WTC11 (cell line): Measurements from ENCODE around the gene CALCB. TPM values are rescaled to one million over a fixed set of nuclear protein-coding genes. Genes with fewer than 3 reads are reported as not detected.

ENCODE experiments used
- ATAC-seq: fragments of 200-7000 bp; cut with Tn5 transposase; 2 replicates; pipeline ENCODE4 v1.10.0; 2021; ENCODE audit warnings: mild to moderate bottlenecking, moderate library complexity
- CTCF ChIA-PET: fragments of 300-600 bp; sonication (Branson Sonifier 250); formaldehyde crosslinking; loops from one replicate; lab custom pipeline; 2021; ENCODE audit warnings: antibody characterized with exemption; lab: Charles Lee
- POLR2A ChIA-PET: fragments of 350-600 bp; sonication (Branson Sonifier 250); formaldehyde crosslinking; loops from one replicate; lab custom pipeline; 2021; ENCODE audit warnings: antibody characterized with exemption; lab: Charles Lee
- DNase-seq: peaks from one replicate; pipeline ENCODE4 v3.0.0; 2021; ENCODE audit warnings: low spot score
- H3K27ac Mint-ChIP-seq: 2 replicates; pipeline ENCODE4 v1.8.0; 2021; ENCODE audit warnings: mixed read lengths
- H3K27me3 Mint-ChIP-seq: 2 replicates; pipeline ENCODE4 v1.8.0; 2021; ENCODE audit warnings: low read depth, mild to moderate bottlenecking, moderate library complexity, mixed read lengths
- H3K36me3 Mint-ChIP-seq: 2 replicates; pipeline ENCODE4 v1.8.0; 2021; ENCODE audit warnings: mixed read lengths
- H3K4me1 Mint-ChIP-seq: 2 replicates; pipeline ENCODE4 v1.8.0; 2022; ENCODE audit warnings: mixed read lengths
- H3K4me3 Mint-ChIP-seq: 2 replicates; pipeline ENCODE4 v1.8.0; 2021; ENCODE audit warnings: mild to moderate bottlenecking, moderate library complexity, mixed read lengths
- H3K9me3 Mint-ChIP-seq: 2 replicates; pipeline ENCODE4 v1.8.0; 2021; ENCODE audit warnings: mixed read lengths
- GTF2I ChIP-seq: fragments of 250-450 bp; sonication (Bioruptor Pico); conservative IDR thresholded peaks from 2 replicates; pipeline ENCODE4 v1.4.0; 2021; ENCODE audit warnings: mild to moderate bottlenecking
- HMGA2 ChIP-seq: fragments of 250-450 bp; sonication (Bioruptor Pico); IDR thresholded peaks from 2 replicates; pipeline ENCODE4 v1.4.0; 2021; ENCODE audit warnings: mild to moderate bottlenecking, moderate library complexity
- MLX ChIP-seq: sonication (generic); formaldehyde crosslinking; IDR thresholded peaks from 2 replicates; pipeline ENCODE4 v1.8.1; 2023; ENCODE audit warnings: mild to moderate bottlenecking, missing genetic modification reagents, moderate library complexity
- NFYB ChIP-seq: sonication (generic); formaldehyde crosslinking; conservative IDR thresholded peaks from 2 replicates; pipeline ENCODE4 v1.8.0; 2022; ENCODE audit warnings: low read depth, missing genetic modification reagents
- RELA ChIP-seq: sonication (generic); formaldehyde crosslinking; IDR thresholded peaks from 2 replicates; pipeline ENCODE4 v1.8.1; 2022; ENCODE audit warnings: missing genetic modification reagents, mild to moderate bottlenecking, borderline replicate concordance
- SOX15 ChIP-seq: fragments of 250-450 bp; sonication (Bioruptor Pico); IDR thresholded peaks from 2 replicates; pipeline ENCODE4 v1.9.0; 2021; ENCODE audit warnings: mild to moderate bottlenecking
- SP1 ChIP-seq: sonication (generic); formaldehyde crosslinking; conservative IDR thresholded peaks from 2 replicates; pipeline ENCODE4 v1.8.1; 2022; ENCODE audit warnings: missing genetic modification reagents
- ZBTB21 ChIP-seq: sonication (generic); formaldehyde crosslinking; IDR thresholded peaks from 2 replicates; pipeline ENCODE4 v1.8.1; 2023; ENCODE audit warnings: mild to moderate bottlenecking, missing genetic modification reagents, borderline replicate concordance
- ZNF232 ChIP-seq: sonication (generic); formaldehyde crosslinking; IDR thresholded peaks from 2 replicates; pipeline ENCODE4 v1.8.0; 2022; ENCODE audit warnings: mild to moderate bottlenecking, missing genetic modification reagents
- ZNF425 ChIP-seq: fragments of 250-450 bp; sonication (Bioruptor Pico); conservative IDR thresholded peaks from 2 replicates; pipeline ENCODE4 v1.9.0; 2021; ENCODE audit warnings: mild to moderate bottlenecking
- ZNF532 ChIP-seq: fragments of 250-450 bp; sonication (Bioruptor Pico); IDR thresholded peaks from 2 replicates; pipeline ENCODE4 v1.9.0; 2021; ENCODE audit warnings: mild to moderate bottlenecking, borderline replicate concordance
- total RNA-seq: library from RNA; stranded (reverse); gene quantifications from 3 replicates; pipeline ENCODE4 v1.2.3, GENCODE V29; 2021
- TF ChIP-seq, protein P1 (sequence below): sonication (generic); formaldehyde crosslinking; conservative IDR thresholded peaks from 2 replicates; pipeline ENCODE4 v1.8.1; 2023; ENCODE audit warnings: mild to moderate bottlenecking, low read depth, missing genetic modification reagents, moderate library complexity
- TF ChIP-seq, protein P2 (sequence below): fragments of 250-450 bp; sonication (Bioruptor Pico); IDR thresholded peaks from 2 replicates; pipeline ENCODE4 v1.9.0; 2021; ENCODE audit warnings: moderate library complexity, mild to moderate bottlenecking, inconsistent platforms, borderline replicate concordance

The CALCB gene
- total RNA-seq, 1 experiment from 2014 or later, result 3.2 TPM

DNA sequence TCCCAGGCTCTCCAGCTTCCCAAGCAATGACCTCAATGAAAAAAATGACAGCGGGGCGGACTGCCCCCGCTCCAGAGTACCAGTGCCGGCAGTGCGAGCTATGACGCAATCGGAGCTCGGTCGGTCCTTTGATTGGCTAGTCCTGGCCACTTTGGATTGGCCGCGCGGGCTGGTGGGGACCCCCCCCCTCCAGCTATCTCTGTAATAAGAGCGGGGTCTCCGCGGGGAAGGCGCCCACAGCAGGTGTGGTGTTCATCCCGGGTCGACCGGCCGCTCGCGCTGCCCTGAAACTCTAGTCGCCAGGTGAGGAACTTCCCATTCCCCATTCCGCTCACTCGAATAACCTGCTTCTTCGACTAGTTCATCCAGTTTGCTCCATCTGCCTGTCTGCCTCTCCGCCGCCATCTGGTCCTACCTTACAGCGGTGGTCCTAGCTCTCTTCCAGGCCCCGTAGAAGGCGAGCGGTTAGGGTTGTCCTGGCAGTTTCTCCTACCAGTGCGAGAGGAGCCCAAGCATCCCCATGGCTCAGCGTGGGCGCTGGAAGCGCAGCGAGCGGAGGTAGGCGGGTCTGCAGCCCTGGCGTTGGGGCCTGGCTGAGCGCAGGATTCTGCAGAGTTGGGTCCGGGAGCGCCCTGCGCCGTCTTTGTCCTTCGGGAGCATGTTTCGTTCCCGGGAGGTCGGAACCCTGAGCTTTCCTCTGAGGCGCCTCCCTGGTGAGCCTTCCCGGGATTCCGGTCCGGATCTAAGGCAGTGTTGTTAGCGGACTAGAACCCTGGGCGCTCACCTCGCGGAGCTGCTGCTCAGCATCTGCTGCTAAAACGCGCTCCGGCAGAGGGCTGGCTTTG is at the start of gene CALCB (continued):
- TF ChIP-seq, protein P1, sequence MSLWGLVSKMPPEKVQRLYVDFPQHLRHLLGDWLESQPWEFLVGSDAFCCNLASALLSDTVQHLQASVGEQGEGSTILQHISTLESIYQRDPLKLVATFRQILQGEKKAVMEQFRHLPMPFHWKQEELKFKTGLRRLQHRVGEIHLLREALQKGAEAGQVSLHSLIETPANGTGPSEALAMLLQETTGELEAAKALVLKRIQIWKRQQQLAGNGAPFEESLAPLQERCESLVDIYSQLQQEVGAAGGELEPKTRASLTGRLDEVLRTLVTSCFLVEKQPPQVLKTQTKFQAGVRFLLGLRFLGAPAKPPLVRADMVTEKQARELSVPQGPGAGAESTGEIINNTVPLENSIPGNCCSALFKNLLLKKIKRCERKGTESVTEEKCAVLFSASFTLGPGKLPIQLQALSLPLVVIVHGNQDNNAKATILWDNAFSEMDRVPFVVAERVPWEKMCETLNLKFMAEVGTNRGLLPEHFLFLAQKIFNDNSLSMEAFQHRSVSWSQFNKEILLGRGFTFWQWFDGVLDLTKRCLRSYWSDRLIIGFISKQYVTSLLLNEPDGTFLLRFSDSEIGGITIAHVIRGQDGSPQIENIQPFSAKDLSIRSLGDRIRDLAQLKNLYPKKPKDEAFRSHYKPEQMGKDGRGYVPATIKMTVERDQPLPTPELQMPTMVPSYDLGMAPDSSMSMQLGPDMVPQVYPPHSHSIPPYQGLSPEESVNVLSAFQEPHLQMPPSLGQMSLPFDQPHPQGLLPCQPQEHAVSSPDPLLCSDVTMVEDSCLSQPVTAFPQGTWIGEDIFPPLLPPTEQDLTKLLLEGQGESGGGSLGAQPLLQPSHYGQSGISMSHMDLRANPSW, result no peak
- no peak for TF ChIP-seq SP1 (CRISPR knock-in tag)
- no peak for TF ChIP-seq ZNF425
- no peak for TF ChIP-seq HMGA2 (CRISPR knock-in tag)
- no peak for TF ChIP-seq RELA (CRISPR knock-in tag)
- no peak for TF ChIP-seq SOX15 (CRISPR knock-in tag)

DNA sequence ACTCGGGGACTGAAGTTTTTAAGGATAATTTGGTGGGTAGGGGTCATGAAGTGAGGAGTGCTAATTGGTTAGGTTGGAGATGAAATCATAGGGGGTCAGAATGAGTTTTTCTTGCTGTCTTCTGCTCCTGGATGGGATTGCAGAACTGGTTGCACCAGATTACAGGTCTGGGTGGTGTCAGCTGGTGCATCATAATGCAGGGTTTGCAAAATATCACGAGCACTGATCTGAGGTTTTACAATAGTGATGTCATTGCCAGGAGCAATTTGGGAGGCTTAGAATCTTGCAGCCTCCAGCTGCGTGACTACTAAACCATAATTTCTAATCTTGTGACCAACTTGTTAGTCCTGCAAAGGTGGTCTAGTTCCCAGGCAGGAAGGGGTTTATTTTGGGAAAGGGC is 46.4 kb upstream of the CALCB start:
- no peak overlapping the region for H3K4me3 Mint-ChIP-seq
- POLR2A ChIA-PET, result no interaction called here
- ATAC-seq, result no peak

More for the DNA sequence above, 46.4 kb upstream of the CALCB start:
- Mint-ChIP-seq H3K36me3 (peaks cover 12% of the 10 kb centered on the region), H3K4me1 (peaks cover 14% of the 10 kb centered on the region), H3K27me3 (peaks cover 6% of the 10 kb centered on the region), H3K9me3 (peaks cover 24% of the 10 kb centered on the region), H3K27ac (no peak overlapping the region)
- CTCF ChIA-PET, result interaction anchor here (1.1 to 1.9 kb wide), 4 partner anchors 21 to 119 kb away, joined by 4 to 5 read pairs (median 4); partner anchors contain the start of gene CALCB
- TF ChIP-seq NFYB (CRISPR knock-in tag) (no peak), MLX (no peak), ZNF232 (CRISPR knock-in tag) (no peak), ZNF532 (CRISPR knock-in tag) (no peak), GTF2I (CRISPR knock-in tag) (no peak), ZBTB21 (CRISPR knock-in tag) (no peak)
- TF ChIP-seq, protein P2, sequence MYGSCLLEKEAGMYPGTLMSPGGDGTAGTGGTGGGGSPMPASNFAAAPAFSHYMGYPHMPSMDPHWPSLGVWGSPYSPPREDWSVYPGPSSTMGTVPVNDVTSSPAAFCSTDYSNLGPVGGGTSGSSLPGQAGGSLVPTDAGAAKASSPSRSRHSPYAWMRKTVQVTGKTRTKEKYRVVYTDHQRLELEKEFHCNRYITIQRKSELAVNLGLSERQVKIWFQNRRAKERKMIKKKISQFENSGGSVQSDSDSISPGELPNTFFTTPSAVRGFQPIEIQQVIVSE (CRISPR knock-in tag), result no peak
- DNase-seq, result no peak
